DND-41 (cell line): ENCODE measurements around the gene PABPC1L.

ENCODE experiments used
- ATAC-seq: fragments of 200-7000 bp; cut with Tn5 transposase; 3 replicates; pipeline ENCODE4 v1.9.1; 2021; ENCODE audit warnings: low read depth; ENCODE audit not compliant: insufficient read depth
- DNase-seq: peaks from one replicate; pipeline ENCODE4 v3.0.0-alpha.2; 2020
- H2AFZ ChIP-seq: 2 replicates; pipeline ENCODE4 v1.6.0; 2012; ENCODE audit warnings: low read depth, low read length
- H3K27ac ChIP-seq: 2 replicates; pipeline ENCODE4 v1.5.1; 2012; ENCODE audit warnings: low read length, inconsistent platforms
- H3K27me3 ChIP-seq: fragments of 200-600 bp; sonication (generic); 2 replicates; pipeline ENCODE4 v1.6.0; 2012; ENCODE audit warnings: low read length, mild to moderate bottlenecking, inconsistent platforms; ENCODE audit not compliant: insufficient read depth, poor library complexity
- H3K36me3 ChIP-seq: 2 replicates; pipeline ENCODE4 v1.5.1; 2012; ENCODE audit warnings: low read length, inconsistent platforms; ENCODE audit not compliant: insufficient read depth
- H3K4me1 ChIP-seq: 2 replicates; pipeline ENCODE4 v1.5.1; 2012; ENCODE audit warnings: mild to moderate bottlenecking, low read length; ENCODE audit not compliant: insufficient read depth
- H3K4me2 ChIP-seq: 2 replicates; pipeline ENCODE4 v1.6.0; 2012; ENCODE audit warnings: mild to moderate bottlenecking, moderate library complexity, low read length, inconsistent platforms; ENCODE audit not compliant: insufficient read depth
- H3K4me3 ChIP-seq, 2 experiments: fragments of 200-600 bp in 1 of 2; shearing (Covaris generic) in 1 of 2; 2 replicates each; pipeline ENCODE4 v1.5.1; 2012 to 2016; ENCODE audit warnings: inconsistent platforms in 2 of 2, low read length in 2 of 2, mild to moderate bottlenecking in 2 of 2, low read depth in 1 of 2, moderate library complexity in 1 of 2
- H3K79me2 ChIP-seq: 2 replicates; pipeline ENCODE4 v1.6.0; 2012; ENCODE audit warnings: low read length, inconsistent platforms; ENCODE audit not compliant: insufficient read depth
- H3K9ac ChIP-seq: 2 replicates; pipeline ENCODE4 v1.6.0; 2012; ENCODE audit warnings: low read depth, mild to moderate bottlenecking, inconsistent platforms, low read length, moderate library complexity
- H3K9me3 ChIP-seq: 2 replicates; pipeline ENCODE4 v1.5.1; 2012; ENCODE audit warnings: low read length, moderate library complexity, mild to moderate bottlenecking, inconsistent platforms; ENCODE audit not compliant: insufficient read depth, severe bottlenecking
- H4K20me1 ChIP-seq: 2 replicates; pipeline ENCODE4 v1.6.0; 2012; ENCODE audit warnings: low read length; ENCODE audit not compliant: insufficient read depth
- EZH2 ChIP-seq: IDR thresholded peaks from 3 replicates; pipeline ENCODE4 v1.6.1; 2012; ENCODE audit warnings: borderline replicate concordance, low read depth, mild to moderate bottlenecking, moderate library complexity, low read length, inconsistent platforms; ENCODE audit not compliant: severe bottlenecking
- TF ChIP-seq, protein P1 (sequence below): IDR thresholded peaks from 2 replicates; pipeline ENCODE4 v1.5.1; 2012; ENCODE audit warnings: borderline replicate concordance, low read length, moderate library complexity, mild to moderate bottlenecking; ENCODE audit not compliant: poor library complexity, severe bottlenecking; ENCODE audit errors: extremely low read depth

The PABPC1L gene

DNA sequence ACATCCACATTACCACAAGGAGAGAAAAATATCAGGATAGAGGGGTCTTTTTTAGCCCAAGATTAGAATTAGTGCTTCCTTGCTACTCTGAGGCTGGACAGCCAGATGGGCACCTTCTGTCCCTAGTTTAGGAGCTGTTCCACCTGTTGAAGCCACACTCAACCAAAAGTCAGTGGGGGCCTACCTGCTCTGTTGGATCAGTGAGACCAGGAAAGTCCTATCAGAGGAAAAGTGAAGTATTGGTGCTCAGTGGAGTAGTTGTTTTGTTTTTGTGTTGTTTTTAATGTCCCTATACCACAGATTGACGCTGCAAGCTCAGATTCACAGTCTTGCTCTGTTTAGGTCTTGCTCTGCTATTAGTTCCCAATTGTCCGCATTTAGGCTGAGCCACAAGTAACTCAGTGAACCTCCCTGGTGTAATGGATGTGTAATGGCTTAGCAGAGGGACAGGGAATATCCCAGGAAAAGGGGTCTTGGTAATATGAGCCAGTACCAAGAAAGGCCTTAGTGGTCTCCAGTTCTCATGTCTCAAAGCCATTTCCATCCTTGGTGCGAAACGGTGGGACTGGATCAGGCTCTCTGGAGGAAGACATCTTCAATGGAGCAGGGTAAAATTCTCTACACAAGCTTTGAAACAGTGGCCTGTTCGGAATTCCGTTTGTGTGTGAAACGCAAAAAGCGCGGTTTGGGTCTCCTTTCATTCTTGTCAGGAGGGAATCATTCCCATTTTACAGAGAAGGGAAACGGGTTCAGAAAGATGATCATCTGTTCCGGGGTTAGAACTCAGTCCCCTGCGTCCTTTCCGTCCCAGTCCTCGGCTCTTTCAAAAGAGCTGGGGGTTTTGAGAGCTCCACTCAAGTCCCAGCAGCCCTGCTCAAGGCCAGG, 631 bp upstream of the PABPC1L start:
- Histone ChIP-seq H4K20me1 (peaks cover 17% of the 10 kb centered on the region), H3K4me3 (peak overlapping the region; percentile 82 to 96; a peak in 3 of 4 replicates), H3K9ac (peak overlapping the region; percentile 83), H3K27me3 (no peaks in the 10 kb centered on the region), H3K36me3 (peaks cover 63% of the 10 kb centered on the region), H3K27ac (peak overlapping the region; percentile 56), H3K4me2 (peak overlapping the region; percentile 93), H3K9me3 (no peaks in the 10 kb centered on the region), H2AFZ (peak overlapping the region; percentile 97), H3K79me2 (peaks cover 14% of the 10 kb centered on the region), H3K4me1 (peaks cover 26% of the 10 kb centered on the region)
- no peak for DNase-seq
- TF ChIP-seq, protein P1, sequence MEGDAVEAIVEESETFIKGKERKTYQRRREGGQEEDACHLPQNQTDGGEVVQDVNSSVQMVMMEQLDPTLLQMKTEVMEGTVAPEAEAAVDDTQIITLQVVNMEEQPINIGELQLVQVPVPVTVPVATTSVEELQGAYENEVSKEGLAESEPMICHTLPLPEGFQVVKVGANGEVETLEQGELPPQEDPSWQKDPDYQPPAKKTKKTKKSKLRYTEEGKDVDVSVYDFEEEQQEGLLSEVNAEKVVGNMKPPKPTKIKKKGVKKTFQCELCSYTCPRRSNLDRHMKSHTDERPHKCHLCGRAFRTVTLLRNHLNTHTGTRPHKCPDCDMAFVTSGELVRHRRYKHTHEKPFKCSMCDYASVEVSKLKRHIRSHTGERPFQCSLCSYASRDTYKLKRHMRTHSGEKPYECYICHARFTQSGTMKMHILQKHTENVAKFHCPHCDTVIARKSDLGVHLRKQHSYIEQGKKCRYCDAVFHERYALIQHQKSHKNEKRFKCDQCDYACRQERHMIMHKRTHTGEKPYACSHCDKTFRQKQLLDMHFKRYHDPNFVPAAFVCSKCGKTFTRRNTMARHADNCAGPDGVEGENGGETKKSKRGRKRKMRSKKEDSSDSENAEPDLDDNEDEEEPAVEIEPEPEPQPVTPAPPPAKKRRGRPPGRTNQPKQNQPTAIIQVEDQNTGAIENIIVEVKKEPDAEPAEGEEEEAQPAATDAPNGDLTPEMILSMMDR: no peak
- TF ChIP-seq EZH2: no peak
- ATAC-seq: no peak

DNA sequence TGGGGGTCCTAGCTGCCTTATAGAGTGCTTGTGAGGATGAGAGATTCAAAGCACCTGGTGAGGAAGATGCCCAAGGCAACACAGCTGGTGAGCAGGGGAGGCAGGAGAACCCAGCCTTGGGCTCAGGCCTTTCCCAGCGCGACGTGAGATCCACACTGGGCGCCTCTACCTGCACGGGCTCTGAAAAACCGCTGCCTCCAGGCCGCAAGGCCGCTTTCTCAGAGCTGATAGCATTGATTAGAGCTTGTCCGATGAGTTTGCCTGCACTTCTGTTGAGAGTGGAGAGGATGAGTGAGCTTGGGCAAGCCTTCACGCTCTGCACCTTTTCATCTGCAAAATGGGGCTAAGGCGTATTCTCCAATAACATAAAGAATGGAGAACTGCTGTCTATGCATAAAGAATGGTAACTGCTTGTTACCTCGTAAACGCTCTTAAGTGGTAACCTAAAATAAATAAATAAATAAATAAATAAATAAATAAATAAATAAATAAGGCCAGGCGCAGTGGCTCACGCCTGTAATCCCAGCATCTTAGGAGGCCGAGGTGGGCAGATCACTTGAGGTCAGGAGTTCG, 916 bp downstream of the PABPC1L start:
- Histone ChIP-seq H3K27ac (0 out of 2 replicates have a peak overlapping the region, but pooled peaks have one; percentile 72), H3K4me1 (peaks cover 26% of the 10 kb centered on the region), H2AFZ (peak overlapping the region; percentile 97), H3K36me3 (peaks cover 54% of the 10 kb centered on the region), H3K9me3 (no peaks in the 10 kb centered on the region), H4K20me1 (peaks cover 10% of the 10 kb centered on the region), H3K9ac (peak overlapping the region; percentile 83), H3K27me3 (no peaks in the 10 kb centered on the region), H3K4me3 (peak overlapping the region; percentile 82 to 96; a peak in 3 of 4 replicates), H3K79me2 (peaks cover 10% of the 10 kb centered on the region), H3K4me2 (peak overlapping the region; percentile 93)
- DNase-seq (no peak), ATAC-seq (no peak)
- TF ChIP-seq, protein P1: no peak
- no peak for TF ChIP-seq EZH2

DNA sequence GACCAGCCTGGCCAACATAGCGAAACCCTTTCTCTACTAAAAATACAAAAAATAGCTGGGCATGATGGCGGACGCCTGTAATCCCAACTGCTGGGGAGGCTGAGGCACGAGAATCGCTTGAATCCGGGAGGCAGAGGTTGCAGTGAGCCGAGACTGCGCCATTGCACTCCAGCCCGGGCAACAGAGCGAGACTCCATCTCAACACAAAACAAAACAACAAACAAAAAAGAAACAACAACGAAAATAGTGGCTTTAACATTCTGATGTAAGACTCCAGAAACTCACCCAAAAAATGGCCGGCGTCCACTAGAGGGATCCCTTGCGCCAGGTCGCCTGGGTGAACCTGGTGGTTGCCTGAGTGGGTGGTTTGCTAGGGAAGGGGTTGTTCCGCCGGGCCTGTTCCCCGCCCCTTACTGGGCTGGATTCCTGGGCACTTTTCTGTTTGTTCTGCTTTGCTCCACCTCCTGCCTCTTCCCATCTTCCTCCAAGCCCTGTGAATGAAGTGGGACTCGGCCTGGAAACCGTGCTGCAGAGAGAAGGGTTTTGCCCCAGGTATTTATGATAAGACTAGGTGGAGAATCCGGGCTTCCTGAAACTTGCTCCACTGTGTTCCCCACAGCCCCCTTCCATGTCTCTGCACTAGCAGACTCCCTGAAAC, 1.5 kb downstream of the PABPC1L start:
- H3K4me1 ChIP-seq: peaks cover 26% of the 10 kb centered on the region
- H2AFZ ChIP-seq: no peak overlapping the region
- peaks cover 10% of the 10 kb centered on the region for H4K20me1 ChIP-seq
- no peaks in the 10 kb centered on the region for H3K27me3 ChIP-seq
- H3K36me3 ChIP-seq: peaks cover 48% of the 10 kb centered on the region
- H3K9me3 ChIP-seq: no peaks in the 10 kb centered on the region
- no peak overlapping the region for H3K4me3 ChIP-seq
- peaks cover 10% of the 10 kb centered on the region for H3K79me2 ChIP-seq
- TF ChIP-seq, protein P1: peak; percentile 55
- TF ChIP-seq EZH2: no peak
- no peak overlapping the region for H3K9ac ChIP-seq
- H3K27ac ChIP-seq: no peak overlapping the region
- DNase-seq: peak; percentile 45
- ATAC-seq: no peak
- H3K4me2 ChIP-seq: peak overlapping the region; percentile 93; the same call in 1 of the 2 replicates
